ENCODE results near the gene OR5J2. TPM values are rescaled to one million over a fixed set of nuclear protein-coding genes. Genes with fewer than 3 reads are reported as not detected.

OR5J2 gene
- total and polyA plus RNA-seq, 2 of the 4 experiments (the other 2 are of a cell fraction): not detected

GRCh38 chr11:56151376-56151775 is 25.0 kb upstream of the OR5J2 start:
- in situ Hi-C loops (cut with MboI; ENCODE audit: low sequenced_read_pairs): loop anchor here (25.0 kb wide), 1 partner anchor 514 kb away; the partner anchor contains the start of genes OR4P4 and OR4S2
- ChIA-PET POLR2A (ENCODE audit: unreplicated experiment) (no interaction called here), CTCF (no interaction called here)
- TF ChIP-seq RAD21 (IDR thresholded peaks at IDR 0.05; ENCODE audit: low read length): no peak
- no peak for TF ChIP-seq ELK1 (IDR thresholded peaks at IDR 0.05; ENCODE audit: borderline replicate concordance, low read depth, low read length)
- TF ChIP-seq CHD1 (IDR thresholded peaks at IDR 0.05; ENCODE audit: low read depth, low read length): no peak
- TF ChIP-seq RCOR1 (IDR thresholded peaks at IDR 0.05; ENCODE audit: insufficient replicate concordance, low read length): no peak
- TF ChIP-seq MAFK (IDR thresholded peaks at IDR 0.05; ENCODE audit: low read depth, low read length): no peak
- no peak for TF ChIP-seq NFE2L2 (IDR thresholded peaks at IDR 0.05; ENCODE audit: low read depth, low read length)
- no peak for TF ChIP-seq BHLHE40 (IDR thresholded peaks at IDR 0.05; ENCODE audit: low read depth, low read length)
- no peak for TF ChIP-seq CEBPB (IDR thresholded peaks at IDR 0.05; ENCODE audit: low read depth, low read length)
- no peak for TF ChIP-seq MXI1 (IDR thresholded peaks at IDR 0.05; ENCODE audit: borderline replicate concordance, low read depth, low read length)
- no peak for TF ChIP-seq POLR2A (IDR thresholded peaks at IDR 0.05; ENCODE audit: low read depth, low read length)
- no peak for TF ChIP-seq USF2 (IDR thresholded peaks at IDR 0.05; ENCODE audit: low read depth, low read length)
- no peak for TF ChIP-seq CTCF (conservative IDR thresholded peaks at IDR 0.05; ENCODE audit: low read depth, low read length)
- TF ChIP-seq RFX5 (IDR thresholded peaks at IDR 0.05; ENCODE audit: low read depth, low read length): no peak
- TF ChIP-seq SMC3 (IDR thresholded peaks at IDR 0.05; ENCODE audit: low read depth, low read length): no peak
- TF ChIP-seq MAZ (IDR thresholded peaks at IDR 0.05; ENCODE audit: borderline replicate concordance, low read depth, low read length): no peak
- TF ChIP-seq FOS (IDR thresholded peaks at IDR 0.05; ENCODE audit: low read depth, low read length): no peak
- Histone ChIP-seq H2AK5ac (ENCODE audit: low read depth, low read length) (no peak overlapping the region), H3K18ac (ENCODE audit: low read depth, low read length) (no peak overlapping the region), H4K5ac (ENCODE audit: low read depth, low read length) (no peak overlapping the region), H3K23ac (ENCODE audit: low read depth, low read length) (no peak overlapping the region), H3K36me3 (ENCODE audit: control insufficient read depth, insufficient read depth, low read length) (no peaks in the 10 kb centered on the region), H3K9ac (ENCODE audit: low read depth, low read length) (no peak overlapping the region), H2BK5ac (ENCODE audit: low read depth, low read length, poor library complexity, severe bottlenecking) (no peak overlapping the region), H2AK9ac (replicated peaks; ENCODE audit: low read depth, low read length, poor library complexity) (no peak overlapping the region), H3K4me3 (ENCODE audit: insufficient read depth, low read depth, low read length) (no peak overlapping the region), H2BK15ac (ENCODE audit: low read depth, low read length) (no peak overlapping the region), H3K9me3 (ENCODE audit: control insufficient read depth, insufficient read depth, low read length) (peaks cover 10% of the 10 kb centered on the region), H4K8ac (ENCODE audit: low read depth in 2 of 2, low read length in 2 of 2) (no peak overlapping the region), H4K91ac (ENCODE audit: insufficient read depth, low read depth, low read length) (no peak overlapping the region), H3K56ac (ENCODE audit: extremely low read depth, insufficient read depth, low read length) (no peak overlapping the region), H2BK120ac (ENCODE audit: low read depth, low read length) (no peak overlapping the region), H2AFZ (replicated peaks; ENCODE audit: low read length, poor library complexity) (no peak overlapping the region), H3K27me3 (ENCODE audit: control insufficient read depth, insufficient read depth, low read length) (no peaks in the 10 kb centered on the region), H3K79me1 (ENCODE audit: low read depth in 1 of 2, low read length in 2 of 2) (no peaks in the 10 kb centered on the region), H3K4me1 (ENCODE audit: control insufficient read depth, insufficient read depth, low read length) (no peaks in the 10 kb centered on the region), H3K9me1 (ENCODE audit: insufficient read depth, low read length) (no peaks in the 10 kb centered on the region), H3K4ac (ENCODE audit: low read depth, low read length) (no peak overlapping the region), H2BK20ac (ENCODE audit: low read depth, low read length) (no peak overlapping the region), H3K4me2 (ENCODE audit: low read depth, low read length) (no peak overlapping the region), H3K14ac (replicated peaks; ENCODE audit: low read depth, low read length) (no peak overlapping the region), H4K20me1 (ENCODE audit: insufficient read depth, low read length) (no peaks in the 10 kb centered on the region), H3K27ac (ENCODE audit: insufficient read depth, low read length) (no peak overlapping the region)
- ATAC-seq (ENCODE audit: low read depth) (no peak), DNase-seq (no peak)
- intact Hi-C loops (cut with micrococcal nuclease): no loop called here
- WGBS, 2 experiments (ENCODE audit: extremely low coverage in 2 of 2, insufficient read length in 1 of 2): no CpG with 5 or more reads among the region's 1 CpG
- no TSS peak for BruUV-seq (replicated peaks)
- dilution Hi-C loops (cut with HindIII; ENCODE audit: low sequenced_read_pairs, unreplicated experiment): no loop called here

Data from IMR-90 (cell line).